MCF 10A (cell line): Measurements from ENCODE around the gene PARD6B. TPM values are rescaled to one million over a fixed set of nuclear protein-coding genes. Genes with fewer than 3 reads are reported as not detected.
"Not testable (repeated sequence)": the region's sequence is repeated elsewhere in the genome, so short reads cannot be mapped to it uniquely, and the experiment has no call there.

Experiments
- BruUV-seq: library from RNA; stranded (reverse); fragments of 400-500 nt; replicated peaks from 2 replicates; lab custom pipeline; 2021; lab: Mats Ljungman, UMichigan
- CTCF ChIA-PET: fragments of 300-600 bp; sonication (Branson Sonifier 250); formaldehyde crosslinking; extraction: SDS; loops from one replicate; lab custom pipeline; 2021; ENCODE audit warnings: antibody characterized with exemption, inconsistent platforms; lab: Yijun Ruan, JAX
- POLR2A ChIA-PET: fragments of 300-600, 350-650 bp; sonication (Branson Sonifier 250); formaldehyde crosslinking; extraction: SDS; loops from one replicate; lab custom pipeline; 2020; ENCODE audit warnings: antibody characterized with exemption, inconsistent platforms; lab: Yijun Ruan, JAX
- DNase-seq: peaks from one replicate; pipeline ENCODE4 v3.0.0-alpha.2; 2018; ENCODE audit not compliant: unreplicated experiment
- H3K27ac Mint-ChIP-seq: one replicate; pipeline ENCODE4 v1.8.0; 2022; ENCODE audit warnings: mild to moderate bottlenecking, low read depth, mixed read lengths; ENCODE audit not compliant: unreplicated experiment
- H3K27me3 Mint-ChIP-seq: one replicate; pipeline ENCODE4 v1.8.0; 2022; ENCODE audit warnings: mixed read lengths; ENCODE audit not compliant: insufficient read depth, unreplicated experiment
- H3K36me3 Mint-ChIP-seq: one replicate; pipeline ENCODE4 v1.8.0; 2022; ENCODE audit warnings: mild to moderate bottlenecking, moderate library complexity, mixed read lengths; ENCODE audit not compliant: insufficient read depth, unreplicated experiment
- H3K4me1 Mint-ChIP-seq: one replicate; pipeline ENCODE4 v1.8.0; 2022; ENCODE audit warnings: mixed read lengths; ENCODE audit not compliant: insufficient read depth, unreplicated experiment
- H3K4me3 Mint-ChIP-seq: one replicate; pipeline ENCODE4 v1.8.0; 2022; ENCODE audit warnings: mild to moderate bottlenecking, moderate library complexity, mixed read lengths; ENCODE audit not compliant: unreplicated experiment
- H3K9me3 Mint-ChIP-seq: one replicate; pipeline ENCODE4 v1.8.0; 2022; ENCODE audit warnings: mixed read lengths; ENCODE audit not compliant: unreplicated experiment
- CTCF ChIP-seq: fragments of 200-600 bp; IDR thresholded peaks from one replicate; pipeline ENCODE4 v1.8.0; 2022; ENCODE audit warnings: antibody characterized with exemption, mild to moderate bottlenecking; ENCODE audit not compliant: unreplicated experiment
- intact Hi-C: fragments of 100-400 bp; cut with micrococcal nuclease; formaldehyde crosslinking; loops from 2 replicates; pipeline ENCODE4 v1.14.1; 2022
- total RNA-seq: library from RNA; stranded (reverse); gene quantifications from 2 replicates; pipeline ENCODE4 v1.2.3, GENCODE V29; 2022

Gene PARD6B
- total RNA-seq, 1 experiment from 2014 or later: 5.8 TPM

GRCh38 chr20:50769551-50770085 lies 38.2 kb downstream of the PARD6B start:
- BruUV-seq, H3K9me3 Mint-ChIP-seq, intact Hi-C loops, H3K36me3 Mint-ChIP-seq, H3K27me3 Mint-ChIP-seq, H3K4me3 Mint-ChIP-seq, DNase-seq, H3K27ac Mint-ChIP-seq, H3K4me1 Mint-ChIP-seq: not testable (repeated sequence)
- CTCF ChIA-PET: interaction anchor here (0.6 to 2.0 kb wide), 2 partner anchors 20 to 193 kb away, joined by 4 to 12 read pairs; no protein-coding TSS in a partner anchor
- POLR2A ChIA-PET: interaction anchor here (0.7 kb wide), 1 partner anchor 18 kb away, joined by 4 read pairs; no protein-coding TSS in a partner anchor

DNA sequence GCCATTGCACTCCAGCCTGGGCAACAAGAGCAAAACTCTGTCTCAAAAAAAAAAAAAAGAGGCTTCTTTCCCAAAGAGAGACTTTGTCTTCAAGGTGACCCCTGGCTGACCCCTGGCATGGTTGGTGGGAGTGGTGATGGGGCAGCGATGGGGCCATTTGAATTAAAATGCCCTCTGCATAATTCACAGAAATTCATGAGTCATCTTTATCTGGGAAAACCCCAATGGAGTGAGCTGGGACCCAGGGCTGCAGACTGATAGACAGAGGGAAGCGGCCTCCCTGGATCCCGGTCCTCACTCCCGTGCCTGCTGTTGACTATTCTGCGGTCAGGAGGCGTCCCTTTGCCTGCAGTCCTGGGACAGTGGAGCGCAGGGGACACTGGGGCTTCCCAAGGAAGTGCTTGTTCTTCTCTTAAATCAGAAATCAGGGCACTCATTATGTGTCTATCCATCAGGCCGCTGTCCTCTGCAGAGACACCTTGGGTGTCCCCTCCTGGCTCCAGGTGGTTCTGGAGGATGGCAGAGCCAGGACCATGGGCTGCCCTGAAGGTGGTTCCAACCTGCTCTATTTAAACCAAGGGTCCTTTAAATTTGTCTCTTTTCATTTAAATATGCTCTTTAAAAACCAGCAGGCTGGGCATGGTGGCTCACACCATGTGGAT lies 40.2 kb downstream of the PARD6B start:
- H3K4me3 Mint-ChIP-seq, H3K4me1 Mint-ChIP-seq, DNase-seq, H3K27ac Mint-ChIP-seq, H3K36me3 Mint-ChIP-seq, intact Hi-C loops, H3K9me3 Mint-ChIP-seq, H3K27me3 Mint-ChIP-seq, BruUV-seq: not testable (repeated sequence)
- ChIA-PET POLR2A (interaction anchor here (0.7 kb wide), 1 partner anchor 9 kb away, joined by 4 read pairs; no protein-coding TSS in a partner anchor), CTCF (interaction anchor here (0.7 to 1.7 kb wide), 3 partner anchors 16 to 31 kb away, joined by 3 to 8 read pairs (median 3); partner anchors contain the start of gene BCAS4)

DNA sequence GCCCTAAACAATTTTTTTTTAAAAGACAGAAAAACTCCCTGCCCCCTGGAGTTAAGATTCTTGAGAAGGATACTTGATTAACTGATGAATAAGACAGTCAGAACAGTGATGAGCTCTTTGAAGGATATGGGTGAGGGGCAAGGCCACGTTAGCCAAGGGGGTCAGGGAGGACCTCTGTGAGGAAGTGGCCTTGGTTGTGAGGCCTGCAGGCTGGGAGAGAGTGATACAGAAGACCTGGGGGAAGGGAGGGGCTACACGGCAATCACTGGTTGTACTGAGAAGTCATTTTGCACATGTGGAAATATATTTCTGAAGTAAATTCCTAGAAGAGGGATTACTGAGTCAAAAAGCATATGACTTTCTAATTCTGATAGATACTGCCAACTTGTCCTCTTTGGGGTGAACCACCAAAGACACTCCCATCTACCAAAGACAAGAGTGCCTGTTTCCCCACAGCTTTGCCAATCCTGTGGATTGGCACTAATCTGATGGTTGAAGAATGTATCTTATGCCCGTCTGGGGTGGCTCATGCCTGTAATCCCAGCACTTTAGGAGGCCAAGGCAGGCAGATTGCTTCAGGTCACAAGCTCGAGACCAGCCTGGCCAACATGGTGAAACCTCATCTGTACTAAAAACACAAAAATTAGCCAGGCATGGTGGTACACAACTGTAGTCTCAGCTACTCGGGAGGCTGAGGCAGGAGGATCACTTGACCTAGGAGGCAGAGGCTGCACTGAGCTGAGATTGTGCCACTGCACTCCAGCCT lies 41.2 kb downstream of the PARD6B start:
- BruUV-seq: no TSS peak
- no peak for DNase-seq
- H3K36me3 Mint-ChIP-seq: no peaks in the 10 kb centered on the region
- intact Hi-C loops: no loop called here
- H3K9me3 Mint-ChIP-seq: no peaks in the 10 kb centered on the region
- no peaks in the 10 kb centered on the region for H3K27me3 Mint-ChIP-seq
- H3K4me3 Mint-ChIP-seq: no peak overlapping the region
- ChIA-PET POLR2A (interaction anchor here (0.7 to 1.4 kb wide), 6 partner anchors 10 to 82 kb away, joined by 3 to 5 read pairs (median 4); no protein-coding TSS in a partner anchor), CTCF (interaction anchor here (0.6 to 1.7 kb wide), 7 partner anchors 11 to 702 kb away, joined by 3 to 8 read pairs (median 4); no protein-coding TSS in a partner anchor)
- H3K4me1 Mint-ChIP-seq: no peaks in the 10 kb centered on the region
- TF ChIP-seq CTCF: no peak
- H3K27ac Mint-ChIP-seq: no peak overlapping the region

DNA sequence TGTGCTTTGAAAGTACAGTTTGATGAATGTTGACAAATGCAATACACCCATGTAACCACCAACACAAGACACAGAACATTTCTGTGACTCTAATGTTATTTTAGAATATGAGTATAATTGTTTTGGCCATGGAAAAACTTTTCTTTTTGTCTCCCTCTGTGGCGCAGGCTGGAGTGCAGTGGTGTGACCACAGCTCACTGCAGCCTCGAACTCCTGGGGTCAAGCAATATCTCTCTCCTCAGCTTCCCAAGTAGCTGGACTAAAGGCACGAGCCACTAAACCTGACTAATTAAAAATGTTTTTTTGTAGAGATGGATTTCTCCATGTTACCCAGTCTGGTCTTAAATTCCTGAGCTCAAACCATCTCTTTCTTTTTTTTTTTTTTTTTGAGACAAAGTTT lies 43.1 kb downstream of the PARD6B start:
- no TSS peak for BruUV-seq
- Mint-ChIP-seq H3K4me3 (no peak overlapping the region), H3K27ac (no peak overlapping the region), H3K9me3 (no peaks in the 10 kb centered on the region), H3K27me3 (no peaks in the 10 kb centered on the region), H3K4me1 (no peaks in the 10 kb centered on the region), H3K36me3 (no peaks in the 10 kb centered on the region)
- ChIA-PET POLR2A (interaction anchor here (0.6 to 1.4 kb wide), 3 partner anchors 9 to 13 kb away, joined by 3 to 5 read pairs (median 4); no protein-coding TSS in a partner anchor), CTCF (interaction anchor here (0.7 to 1.2 kb wide), 3 partner anchors 16 to 136 kb away, joined by 3 read pairs; no protein-coding TSS in a partner anchor)
- no peak for TF ChIP-seq CTCF
- DNase-seq: no peak
- intact Hi-C loops: no loop called here
